HFF-Myc (cell line): ENCODE data around the gene SUFU.

Experiments used
- DNase-seq: peaks from one replicate; pipeline ENCODE4 v3.0.0-alpha.2; 2011; ENCODE audit warnings: low read depth; ENCODE audit errors: extremely low read depth
- H3K4me3 ChIP-seq: replicated peaks from 2 replicates; pipeline ENCODE4 v1.5.1; 2011; ENCODE audit warnings: low read depth, mild to moderate bottlenecking, control low read depth, low read length
- TF ChIP-seq, protein P1 (sequence below): IDR thresholded peaks from 2 replicates; pipeline ENCODE4 v1.5.1; 2012; ENCODE audit warnings: mild to moderate bottlenecking, low read depth, low read length, control low read depth; ENCODE audit errors: missing control alignments

The SUFU gene

GRCh38 chr10:102631525-102632393 is 128.0 kb downstream of the SUFU start:
- DNase-seq, result no peak
- no peak overlapping the region for H3K4me3 ChIP-seq
- TF ChIP-seq, protein P1, sequence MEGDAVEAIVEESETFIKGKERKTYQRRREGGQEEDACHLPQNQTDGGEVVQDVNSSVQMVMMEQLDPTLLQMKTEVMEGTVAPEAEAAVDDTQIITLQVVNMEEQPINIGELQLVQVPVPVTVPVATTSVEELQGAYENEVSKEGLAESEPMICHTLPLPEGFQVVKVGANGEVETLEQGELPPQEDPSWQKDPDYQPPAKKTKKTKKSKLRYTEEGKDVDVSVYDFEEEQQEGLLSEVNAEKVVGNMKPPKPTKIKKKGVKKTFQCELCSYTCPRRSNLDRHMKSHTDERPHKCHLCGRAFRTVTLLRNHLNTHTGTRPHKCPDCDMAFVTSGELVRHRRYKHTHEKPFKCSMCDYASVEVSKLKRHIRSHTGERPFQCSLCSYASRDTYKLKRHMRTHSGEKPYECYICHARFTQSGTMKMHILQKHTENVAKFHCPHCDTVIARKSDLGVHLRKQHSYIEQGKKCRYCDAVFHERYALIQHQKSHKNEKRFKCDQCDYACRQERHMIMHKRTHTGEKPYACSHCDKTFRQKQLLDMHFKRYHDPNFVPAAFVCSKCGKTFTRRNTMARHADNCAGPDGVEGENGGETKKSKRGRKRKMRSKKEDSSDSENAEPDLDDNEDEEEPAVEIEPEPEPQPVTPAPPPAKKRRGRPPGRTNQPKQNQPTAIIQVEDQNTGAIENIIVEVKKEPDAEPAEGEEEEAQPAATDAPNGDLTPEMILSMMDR, result no peak

DNA sequence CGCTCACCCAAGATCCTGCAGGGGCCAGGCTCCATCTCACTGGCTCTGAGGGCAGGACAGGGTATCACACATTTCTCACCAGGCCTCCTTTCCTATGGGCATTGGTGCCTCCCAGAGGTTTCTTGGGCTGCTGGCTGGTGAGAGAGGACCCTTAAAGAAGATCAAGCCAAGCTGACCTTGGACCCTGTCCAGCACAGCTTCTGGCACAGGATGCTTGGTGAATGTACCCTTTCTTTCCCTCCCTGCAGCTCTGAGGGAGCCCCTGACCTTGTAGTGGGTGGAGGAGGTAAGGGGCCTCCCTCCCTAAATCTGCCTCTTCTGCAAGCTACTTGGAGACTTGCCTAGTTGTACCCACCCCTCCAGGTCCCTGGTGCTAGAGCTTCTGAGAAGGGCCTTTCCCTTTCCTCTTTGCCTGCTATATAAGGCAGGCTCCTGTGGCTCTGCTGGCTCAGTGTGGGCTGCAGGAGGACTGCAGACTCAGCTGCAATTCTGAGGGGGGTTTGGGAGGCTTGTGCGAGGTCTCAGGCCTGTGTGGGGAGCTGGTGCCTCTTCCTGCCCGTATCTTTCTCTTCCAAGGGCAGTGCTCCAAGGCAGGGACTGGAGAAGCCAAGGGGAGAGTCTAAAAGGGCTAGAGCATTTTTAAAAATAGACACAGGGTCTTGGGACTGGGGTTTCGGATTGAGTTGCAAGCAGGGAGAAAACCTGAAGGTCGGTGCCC is 128.8 kb downstream of the SUFU start:
- TF ChIP-seq, protein P1, result no peak
- H3K4me3 ChIP-seq, result no peak overlapping the region
- no peak for DNase-seq

- H3K4me3 ChIP-seq, result no peak overlapping the region
- TF ChIP-seq, protein P1, result no peak
- no peak for DNase-seq
Observed at GRCh38 chr10:102633287-102633686, 129.5 kb downstream of the SUFU start.

- TF ChIP-seq, protein P1, result no peak
- no peak for DNase-seq
- no peak overlapping the region for H3K4me3 ChIP-seq
Observed at GRCh38 chr10:102633848-102634247, 130.1 kb downstream of the SUFU start.

DNA sequence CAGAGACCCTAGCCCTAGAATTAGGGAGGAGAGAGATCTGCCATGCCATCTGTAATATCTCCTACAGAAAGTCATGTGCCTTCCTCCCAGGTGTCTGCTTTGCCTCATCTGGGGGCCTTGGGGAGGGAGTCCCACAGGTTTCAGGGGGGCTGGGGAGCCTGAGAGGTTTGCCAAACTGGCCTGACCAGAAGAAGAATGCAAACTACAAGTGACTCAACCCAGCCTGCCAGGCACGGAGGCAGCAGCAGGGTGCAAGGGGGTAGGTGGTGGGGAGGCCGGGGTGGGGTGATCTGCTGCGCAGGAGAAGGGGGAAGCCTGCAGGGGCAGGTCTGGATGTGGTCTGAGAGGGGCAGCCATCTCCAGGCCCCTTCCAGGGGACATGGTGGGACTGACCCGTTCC is 130.9 kb downstream of the SUFU start:
- TF ChIP-seq, protein P1, result no peak
- no peak overlapping the region for H3K4me3 ChIP-seq
- DNase-seq, result no peak

DNA sequence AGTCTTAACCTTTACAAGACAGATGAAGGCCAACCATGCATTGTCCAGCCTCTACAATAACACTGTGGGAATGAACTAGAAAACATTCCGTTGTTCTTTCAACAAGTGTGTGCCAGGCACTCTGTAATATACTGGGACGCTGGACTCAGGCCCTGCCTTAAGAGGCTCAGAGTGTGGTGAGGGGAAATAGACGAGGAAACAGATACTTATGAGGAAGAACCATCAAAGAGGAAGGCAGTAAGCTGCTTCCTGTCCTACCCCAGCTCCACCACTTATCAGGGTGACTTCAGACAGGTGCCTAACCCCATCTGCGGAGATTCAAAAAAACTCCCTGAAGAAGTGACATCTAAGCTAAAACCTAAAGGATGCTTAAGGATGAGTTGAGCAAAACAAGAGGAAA is 131.6 kb downstream of the SUFU start:
- TF ChIP-seq, protein P1, result no peak
- no peak for DNase-seq
- H3K4me3 ChIP-seq, result no peak overlapping the region
